D721Med (cell line): ENCODE results near the gene PDCD6IP.
"Not testable (repeated sequence)": the region's sequence is repeated elsewhere in the genome, so short reads cannot be mapped to it uniquely, and the experiment has no call there.

Experiments used
- DNase-seq: peaks from one replicate; pipeline ENCODE4 v3.0.0; 2011; ENCODE audit warnings: low spot score; ENCODE audit not compliant: insufficient read length
- FAIRE-seq: peaks from 2 replicates; lab custom pipeline; 2011; peaks lifted over from hg19 to GRCh38; lab: Jason Lieb, UNC
- TF ChIP-seq, protein P1 (sequence below): IDR thresholded peaks from 2 replicates; pipeline ENCODE4 v1.5.1; 2012; ENCODE audit warnings: mild to moderate bottlenecking, control low read depth; ENCODE audit not compliant: insufficient read depth; ENCODE audit errors: missing control alignments

Gene PDCD6IP

GRCh38 chr3:33831053-33831452, 32.6 kb downstream of the PDCD6IP start:
- DNase-seq (no peak), FAIRE-seq (no peak)
- TF ChIP-seq, protein P1, sequence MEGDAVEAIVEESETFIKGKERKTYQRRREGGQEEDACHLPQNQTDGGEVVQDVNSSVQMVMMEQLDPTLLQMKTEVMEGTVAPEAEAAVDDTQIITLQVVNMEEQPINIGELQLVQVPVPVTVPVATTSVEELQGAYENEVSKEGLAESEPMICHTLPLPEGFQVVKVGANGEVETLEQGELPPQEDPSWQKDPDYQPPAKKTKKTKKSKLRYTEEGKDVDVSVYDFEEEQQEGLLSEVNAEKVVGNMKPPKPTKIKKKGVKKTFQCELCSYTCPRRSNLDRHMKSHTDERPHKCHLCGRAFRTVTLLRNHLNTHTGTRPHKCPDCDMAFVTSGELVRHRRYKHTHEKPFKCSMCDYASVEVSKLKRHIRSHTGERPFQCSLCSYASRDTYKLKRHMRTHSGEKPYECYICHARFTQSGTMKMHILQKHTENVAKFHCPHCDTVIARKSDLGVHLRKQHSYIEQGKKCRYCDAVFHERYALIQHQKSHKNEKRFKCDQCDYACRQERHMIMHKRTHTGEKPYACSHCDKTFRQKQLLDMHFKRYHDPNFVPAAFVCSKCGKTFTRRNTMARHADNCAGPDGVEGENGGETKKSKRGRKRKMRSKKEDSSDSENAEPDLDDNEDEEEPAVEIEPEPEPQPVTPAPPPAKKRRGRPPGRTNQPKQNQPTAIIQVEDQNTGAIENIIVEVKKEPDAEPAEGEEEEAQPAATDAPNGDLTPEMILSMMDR, result no peak

- TF ChIP-seq, protein P1, result no peak
- no peak for FAIRE-seq
Measured at GRCh38 chr3:33833408-33834095, 35.1 kb downstream of the PDCD6IP start.

DNA sequence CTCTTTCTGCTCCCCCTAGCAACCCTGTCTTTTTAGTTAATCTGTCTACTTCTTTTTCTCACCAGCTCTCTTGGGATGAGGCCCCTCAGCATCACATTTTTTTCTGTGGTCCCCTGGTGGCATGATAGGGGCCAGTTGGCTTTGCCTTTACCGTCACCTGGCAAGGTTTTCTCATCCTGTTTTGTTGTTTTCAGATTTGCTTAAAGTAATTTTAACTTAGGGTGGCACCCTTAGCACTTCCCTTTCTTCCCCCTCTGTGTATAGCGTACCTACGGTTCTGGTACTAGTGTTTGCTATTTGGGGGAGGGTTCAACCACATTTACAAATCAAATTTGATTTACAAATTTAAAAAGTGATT, 35.6 kb downstream of the PDCD6IP start:
- FAIRE-seq (no peak), DNase-seq (no peak)

More at GRCh38 chr3:33833408-33834095, 35.1 kb downstream of the PDCD6IP start:
- no peak for DNase-seq

DNA sequence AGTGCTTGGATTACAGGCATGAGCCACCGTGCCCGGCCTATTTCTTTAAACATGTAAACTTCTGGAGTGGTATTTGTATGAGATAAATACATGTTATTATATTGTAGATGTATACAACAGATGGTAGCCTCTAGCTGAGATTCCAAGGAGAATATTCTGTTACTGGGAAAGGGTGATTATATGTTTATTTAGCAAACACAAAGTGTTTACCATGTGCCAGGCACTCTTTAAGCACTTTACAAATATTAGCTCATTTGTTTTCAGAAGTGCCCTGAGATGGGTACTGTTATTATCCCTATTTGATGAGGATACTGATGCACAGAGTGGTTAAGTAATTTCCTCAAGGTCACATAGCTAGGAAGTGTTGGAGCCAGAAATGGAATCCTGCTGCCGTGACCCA, 38.8 kb downstream of the PDCD6IP start:
- FAIRE-seq, DNase-seq: not testable (repeated sequence)

More for the DNA sequence above, 35.6 kb downstream of the PDCD6IP start:
- TF ChIP-seq, protein P1, result no peak

DNA sequence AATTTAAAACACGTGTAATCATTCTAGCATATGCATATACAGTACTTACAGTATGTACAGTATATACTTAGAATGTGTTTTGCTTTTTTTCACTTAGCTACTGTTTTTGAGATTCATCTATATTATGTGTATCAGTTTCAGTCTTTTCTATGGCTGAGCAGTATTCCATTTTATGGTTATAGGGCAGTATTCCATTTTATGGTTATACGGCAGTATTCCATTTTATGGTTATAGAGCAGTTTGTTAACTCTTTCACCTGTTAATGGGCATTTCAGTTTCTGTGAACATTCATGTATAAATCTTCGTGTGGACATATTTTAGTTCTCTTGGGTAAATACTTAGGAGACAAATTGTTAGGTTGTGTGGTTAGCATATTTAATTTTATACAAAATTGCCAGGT, 40.9 kb downstream of the PDCD6IP start:
- TF ChIP-seq, protein P1, result no peak
- DNase-seq, result no peak
- no peak for FAIRE-seq

DNA sequence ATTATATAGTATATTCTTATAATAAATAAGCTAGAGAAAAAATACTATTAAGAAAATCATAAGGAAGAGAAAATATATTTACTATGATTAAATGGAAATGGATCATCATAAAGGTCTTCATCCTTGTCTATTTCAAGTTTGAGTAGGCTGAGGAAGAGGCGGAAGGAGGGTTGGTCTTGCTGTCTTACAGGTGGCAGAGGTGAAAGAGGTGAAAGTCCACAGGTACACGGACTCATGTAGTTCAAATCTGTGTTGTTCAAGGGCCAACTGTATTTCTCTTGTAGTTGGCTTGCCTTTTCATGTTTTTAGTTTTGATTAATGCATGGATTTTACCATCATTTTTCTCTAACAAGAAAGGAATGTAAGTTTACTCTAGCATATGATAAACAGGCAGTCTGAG, 41.7 kb downstream of the PDCD6IP start:
- FAIRE-seq (no peak), DNase-seq (no peak)
- TF ChIP-seq, protein P1, result no peak

DNA sequence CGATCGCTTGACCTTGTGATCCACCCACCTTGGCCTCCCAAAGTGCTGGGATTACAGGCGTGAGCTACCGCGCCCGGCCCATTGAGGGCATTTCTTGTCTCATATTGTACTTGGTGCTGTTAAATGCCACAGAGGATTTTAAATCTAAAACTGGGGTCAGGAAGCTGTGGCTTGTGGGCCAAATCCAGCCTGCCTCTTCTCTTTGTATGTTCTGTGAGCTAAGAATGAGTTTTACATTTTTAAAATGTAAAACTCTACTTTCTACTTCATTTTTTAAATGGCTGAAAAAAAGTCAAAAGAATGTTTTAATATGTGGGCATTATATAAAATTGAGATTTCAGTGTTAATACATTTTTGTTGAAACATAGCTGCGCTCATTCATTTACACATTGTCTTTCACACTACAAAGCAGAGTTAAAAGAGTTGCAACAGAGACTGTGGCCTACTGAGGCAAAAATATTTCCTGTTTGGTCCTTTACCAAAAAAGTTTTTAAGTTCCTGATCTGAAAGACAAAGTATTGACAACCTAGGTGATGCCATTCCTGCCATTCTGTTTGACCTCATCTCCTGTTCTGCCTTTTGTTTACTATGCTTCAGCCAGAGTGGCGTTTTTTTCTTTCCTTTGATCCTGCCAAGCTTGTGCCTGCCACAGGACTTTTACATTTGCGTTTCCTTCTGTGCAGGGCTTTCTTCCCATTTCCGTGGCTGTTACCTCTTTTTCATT, 50.4 kb downstream of the PDCD6IP start:
- no peak for FAIRE-seq
- DNase-seq, result no peak
- TF ChIP-seq, protein P1, result no peak

DNA sequence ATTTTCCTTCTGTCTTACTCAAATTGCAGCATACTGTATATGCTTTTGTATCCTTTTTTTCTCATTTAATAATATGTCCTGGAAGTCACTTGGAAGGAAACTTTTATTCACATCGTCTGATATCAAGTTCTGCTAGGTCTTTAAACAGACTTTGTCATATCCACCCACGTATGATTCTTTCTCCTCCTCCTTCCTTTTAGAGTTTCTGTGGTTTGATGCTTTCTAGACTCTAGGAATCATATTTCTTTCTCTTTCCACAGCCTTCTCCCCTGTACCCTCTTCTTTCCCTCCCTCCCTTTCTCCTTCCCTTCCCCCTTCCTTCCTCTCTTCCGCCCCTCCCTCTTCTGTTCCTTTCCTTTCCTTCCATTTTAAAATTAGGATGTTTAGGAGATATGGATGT, 52.2 kb downstream of the PDCD6IP start:
- not testable (repeated sequence) for DNase-seq, FAIRE-seq

DNA sequence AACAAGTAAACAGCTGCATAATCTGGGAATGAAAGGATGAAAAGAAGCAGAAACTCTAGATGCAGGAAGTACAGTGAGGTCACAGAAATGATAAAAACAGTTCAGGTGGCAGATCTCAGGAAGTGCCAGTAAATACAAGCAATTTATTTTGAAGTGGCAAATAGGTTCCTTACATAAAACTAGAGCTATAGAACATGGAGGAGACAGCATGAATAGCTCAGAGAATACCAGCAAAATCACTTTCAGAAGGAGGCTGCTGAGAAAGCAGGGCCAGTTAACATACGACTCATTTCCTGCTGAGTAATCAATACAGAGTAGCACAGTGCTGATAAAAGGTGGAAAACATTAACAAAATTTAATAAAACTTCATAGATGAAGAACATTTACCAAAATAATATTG, 57.0 kb downstream of the PDCD6IP start:
- FAIRE-seq, DNase-seq: not testable (repeated sequence)
